UCSD-AML1 (cell line): ENCODE data around the gene DXO.
"Not testable (repeated sequence)": the region's sequence is repeated elsewhere in the genome, so short reads cannot be mapped to it uniquely, and the experiment has no call there.

Experiments
- DNase-seq: peaks from one replicate; lab custom pipeline; 2025; ENCODE audit not compliant: unreplicated experiment; lab: John Stamatoyannopoulos, UW

The DXO gene

DNA sequence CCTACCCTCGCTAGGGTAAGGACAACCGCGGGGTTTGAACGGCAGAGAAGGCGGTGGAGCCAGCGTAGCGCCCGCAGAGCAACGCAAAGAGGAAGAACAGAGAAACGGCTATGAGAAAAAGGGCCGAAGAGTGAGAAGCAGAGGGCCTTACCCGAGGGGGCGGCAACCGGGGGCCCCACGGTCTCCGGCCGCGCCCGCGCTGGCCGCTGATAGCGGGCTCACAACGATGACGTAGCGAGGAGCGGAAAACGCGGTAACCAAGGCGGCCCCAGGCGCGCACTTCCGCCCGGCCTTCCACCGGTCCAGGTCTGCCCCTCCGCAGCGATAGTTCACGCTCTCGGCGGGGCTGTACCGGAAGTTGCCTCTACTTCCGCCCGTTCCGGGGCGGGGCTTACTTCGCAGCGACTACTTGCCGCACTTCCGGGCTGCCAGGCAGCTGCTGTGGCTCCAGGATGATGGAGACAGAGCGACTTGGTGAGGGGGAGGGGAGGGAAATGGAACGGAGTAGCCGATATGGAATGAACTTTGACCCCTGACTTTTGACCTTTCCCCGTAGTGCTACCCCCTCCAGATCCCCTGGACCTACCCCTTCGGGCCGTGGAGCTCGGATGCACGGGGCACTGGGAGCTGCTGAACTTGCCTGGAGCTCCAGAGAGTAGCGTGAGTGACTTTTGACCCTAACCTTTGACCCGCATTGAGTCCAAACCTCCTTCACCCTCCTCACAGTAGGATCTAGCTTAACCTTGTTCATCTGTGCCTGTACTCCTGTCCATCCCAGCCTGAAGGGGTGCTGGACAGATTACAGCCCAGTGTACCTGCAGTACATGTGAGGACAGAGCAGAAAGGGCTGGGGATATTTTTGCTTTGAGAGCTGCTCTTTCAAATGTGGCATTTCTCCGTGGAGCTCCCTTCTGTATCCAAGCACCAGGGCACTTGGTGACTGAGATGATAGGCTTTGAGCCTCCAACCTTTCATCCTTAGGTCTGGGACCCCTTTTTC lies 12.9 kb downstream of the DXO start, which contains the start of the genes NELFE and SKIC2:
Gene NELFE, minus strand, starts transcription at position 231 of the 999 bp plus-strand sequence. CDS start 525 bp downstream, outside the sequence.
Gene SKIC2, plus strand, starts transcription at position 435 of the 999 bp plus-strand sequence. Its CDS starts 18 bp downstream, at position 453.
- DNase-seq: peak; percentile 99

DNA sequence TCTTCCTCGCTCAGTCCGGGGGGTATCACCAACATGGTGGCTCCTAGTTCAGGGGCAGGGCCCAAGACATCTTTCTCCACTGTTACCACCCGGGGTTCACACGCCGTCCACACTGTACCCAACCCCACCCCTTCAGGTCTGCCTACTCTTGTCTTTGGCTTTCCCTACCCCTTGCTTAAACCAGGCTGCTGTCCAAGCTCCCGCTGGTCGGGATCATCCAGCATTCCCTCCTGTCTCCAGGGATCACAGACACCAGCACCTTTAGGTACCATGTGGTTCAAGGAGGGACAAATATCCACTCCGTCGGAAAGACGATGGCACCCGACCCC lies 13.6 kb downstream of the DXO start:
- DNase-seq: no peak

DNA sequence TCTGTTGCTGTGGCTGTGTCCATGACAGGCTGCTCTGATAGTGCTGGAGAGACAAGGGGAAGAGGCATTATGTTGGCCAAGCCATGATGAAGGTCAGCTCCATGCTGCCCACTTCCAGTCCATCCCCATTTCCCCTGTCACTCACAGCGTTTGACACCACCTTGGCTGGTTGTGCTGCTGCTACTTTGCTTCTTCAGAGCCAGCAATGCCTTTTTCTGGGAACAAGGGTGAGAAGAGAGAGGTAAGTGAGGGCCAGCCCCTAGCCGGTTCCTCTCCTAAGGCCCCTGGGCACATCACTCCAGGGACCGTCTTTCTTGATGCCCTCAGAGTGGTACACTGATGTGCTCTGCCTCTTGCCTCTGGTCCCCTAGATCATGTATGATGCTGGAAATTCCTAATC lies 15.1 kb downstream of the DXO start:
- DNase-seq: no peak

DNA sequence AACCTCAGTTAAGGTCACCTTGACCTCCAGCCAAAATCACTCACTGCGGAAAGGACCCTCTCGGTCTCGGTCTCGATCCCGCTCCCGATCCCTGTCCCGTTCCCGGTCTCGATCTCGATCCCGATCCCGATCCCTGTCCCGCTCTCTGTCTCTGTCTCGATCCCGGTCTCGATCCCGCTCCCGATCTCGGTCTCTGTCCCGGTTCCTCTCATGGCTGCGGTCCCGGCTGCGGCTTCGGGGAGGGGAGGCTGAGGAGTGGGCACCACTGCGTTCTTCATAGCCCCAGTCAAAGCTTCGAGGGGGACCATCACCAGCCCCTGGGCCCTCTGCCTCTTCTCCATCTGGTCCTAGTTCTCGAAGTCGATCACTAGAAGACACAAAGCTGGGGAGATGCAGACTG lies 17.4 kb downstream of the DXO start:
- DNase-seq: no peak

DNA sequence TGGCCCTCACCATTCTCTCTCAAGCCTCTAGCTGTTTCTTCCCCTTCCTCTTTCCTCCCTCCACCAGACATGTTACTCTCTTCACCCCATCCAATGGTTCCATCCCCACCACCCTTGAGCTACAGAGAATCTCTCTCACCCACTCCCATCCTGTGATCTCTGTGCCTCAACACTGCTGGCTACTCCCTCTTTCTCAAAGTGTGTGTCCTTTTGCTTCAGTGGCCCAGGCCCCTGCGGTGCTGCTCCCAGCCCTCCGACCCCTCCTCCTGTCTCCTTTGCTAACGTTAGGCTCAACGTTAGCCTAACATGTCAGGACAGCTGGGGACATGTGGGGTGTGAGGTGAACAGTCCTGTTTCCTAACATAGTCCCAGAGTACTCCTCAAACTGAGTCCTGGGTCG lies 19.0 kb downstream of the DXO start:
- no peak for DNase-seq

DNA sequence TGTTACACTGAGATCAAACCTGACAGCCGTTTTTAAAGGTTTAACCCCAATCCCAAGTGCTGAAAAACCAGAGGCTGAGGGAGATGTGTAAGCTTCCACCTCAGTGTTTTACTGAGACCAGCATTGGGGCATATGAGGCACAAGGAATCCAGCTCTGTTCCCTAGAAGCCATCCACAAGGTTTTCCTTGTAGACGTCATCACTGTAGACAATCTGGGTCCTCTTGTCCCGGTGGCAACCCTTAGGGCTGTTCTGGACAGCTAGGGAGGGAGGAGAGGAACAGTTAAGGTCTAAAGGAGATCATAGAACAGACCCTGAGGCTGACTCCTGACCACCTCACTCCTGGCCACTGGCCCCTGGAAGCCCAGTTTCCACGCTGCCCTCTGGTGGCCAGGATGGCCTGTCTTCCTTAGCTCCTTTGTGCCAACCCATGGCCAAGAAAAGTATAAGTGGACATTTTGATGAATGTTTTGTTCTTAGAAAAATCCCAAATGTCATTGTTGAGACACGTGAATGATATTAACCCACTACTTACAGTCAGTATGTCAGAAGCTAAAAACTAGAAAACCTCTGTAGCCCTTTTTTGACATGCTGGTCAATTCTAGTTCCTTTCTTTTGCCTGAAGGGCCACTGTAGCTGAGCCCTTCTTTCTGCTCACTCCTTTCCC lies 19.7 kb downstream of the DXO start:
- peak; percentile 39 for DNase-seq

DNA sequence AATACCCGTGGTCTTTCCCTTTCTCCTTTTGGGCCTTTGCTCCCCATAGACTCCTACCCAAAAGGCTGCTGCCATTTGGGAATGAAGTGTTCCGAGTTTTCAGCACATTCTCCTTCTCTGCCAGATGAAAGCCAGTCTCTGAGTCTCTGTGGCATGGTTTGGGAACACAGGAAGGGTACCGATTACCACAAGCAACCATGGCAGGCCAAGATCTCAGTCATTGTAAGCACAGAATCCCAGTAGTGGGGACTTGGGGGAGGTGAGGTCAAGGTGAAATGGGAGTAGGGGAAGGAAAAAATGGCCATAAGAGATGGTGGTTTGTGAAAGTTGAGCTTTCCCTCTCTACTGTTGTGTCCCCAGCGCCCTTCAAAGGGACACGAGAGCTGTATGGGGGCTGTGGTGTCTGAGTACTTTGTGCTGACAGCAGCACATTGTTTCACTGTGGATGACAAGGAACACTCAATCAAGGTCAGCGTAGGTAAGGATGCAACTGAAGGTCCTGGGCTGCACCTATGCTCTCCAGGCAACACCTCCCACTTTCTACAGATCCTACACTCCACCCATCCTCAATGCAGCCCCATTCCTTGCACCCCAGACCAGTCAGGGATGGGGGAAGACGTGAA lies 21.9 kb downstream of the DXO start:
- no peak for DNase-seq

DNA sequence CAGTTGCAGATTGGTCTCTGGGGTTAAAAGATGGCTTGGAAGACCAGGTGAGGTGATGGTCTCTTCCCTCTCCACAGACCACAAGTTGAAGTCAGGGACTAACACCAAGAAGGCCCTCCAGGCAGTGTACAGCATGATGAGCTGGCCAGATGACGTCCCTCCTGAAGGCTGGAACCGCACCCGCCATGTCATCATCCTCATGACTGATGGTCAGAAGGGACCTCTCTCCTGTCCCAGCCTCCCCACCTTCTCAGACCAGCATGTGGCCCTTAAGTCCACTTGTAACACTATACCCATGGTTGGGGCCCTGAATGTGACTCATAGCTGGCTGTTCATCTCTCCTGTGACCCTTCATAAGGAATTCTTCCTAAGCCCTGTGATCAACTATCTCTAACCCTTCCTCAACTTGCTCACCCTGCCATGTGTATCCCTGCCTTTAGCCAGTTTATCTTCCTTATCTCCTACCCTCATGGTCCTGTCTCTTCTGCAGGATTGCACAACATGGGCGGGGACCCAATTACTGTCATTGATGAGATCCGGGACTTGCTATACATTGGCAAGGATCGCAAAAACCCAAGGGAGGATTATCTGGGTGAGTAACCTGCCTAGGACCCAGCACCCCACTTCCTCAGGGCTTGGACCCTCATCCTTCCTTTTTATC lies 23.1 kb downstream of the DXO start:
- DNase-seq: no peak

DNA sequence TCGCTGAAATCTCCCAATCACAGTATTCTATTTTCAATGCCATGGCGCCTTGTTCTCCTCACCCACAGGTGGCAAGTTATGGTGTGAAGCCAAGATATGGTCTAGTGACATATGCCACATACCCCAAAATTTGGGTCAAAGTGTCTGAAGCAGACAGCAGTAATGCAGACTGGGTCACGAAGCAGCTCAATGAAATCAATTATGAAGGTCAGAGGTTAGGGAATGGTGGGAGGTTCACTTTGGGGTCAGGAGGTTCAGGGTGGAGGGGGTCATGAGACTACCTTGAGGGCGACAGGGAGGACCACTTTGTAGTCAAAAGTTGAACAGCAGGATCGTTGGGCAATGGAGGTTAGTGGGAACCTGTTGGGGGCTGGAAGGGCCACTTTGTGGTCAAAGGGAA lies 23.6 kb downstream of the DXO start:
- DNase-seq: no peak

DNA sequence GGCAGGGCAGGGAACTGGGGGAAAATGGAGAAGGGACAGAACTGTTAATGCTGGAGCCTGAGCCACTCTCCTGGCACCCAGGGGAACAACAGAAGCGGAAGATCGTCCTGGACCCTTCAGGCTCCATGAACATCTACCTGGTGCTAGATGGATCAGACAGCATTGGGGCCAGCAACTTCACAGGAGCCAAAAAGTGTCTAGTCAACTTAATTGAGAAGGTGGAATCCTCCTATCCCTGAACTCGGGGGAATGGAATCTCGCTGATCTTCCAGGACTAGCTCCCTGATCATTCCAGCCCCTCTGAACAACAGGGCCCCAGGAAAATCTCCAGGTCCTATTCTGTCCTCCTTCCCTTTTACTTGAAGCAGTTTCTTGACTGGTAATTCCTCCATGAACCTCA lies 24.1 kb downstream of the DXO start:
- DNase-seq: no peak

DNA sequence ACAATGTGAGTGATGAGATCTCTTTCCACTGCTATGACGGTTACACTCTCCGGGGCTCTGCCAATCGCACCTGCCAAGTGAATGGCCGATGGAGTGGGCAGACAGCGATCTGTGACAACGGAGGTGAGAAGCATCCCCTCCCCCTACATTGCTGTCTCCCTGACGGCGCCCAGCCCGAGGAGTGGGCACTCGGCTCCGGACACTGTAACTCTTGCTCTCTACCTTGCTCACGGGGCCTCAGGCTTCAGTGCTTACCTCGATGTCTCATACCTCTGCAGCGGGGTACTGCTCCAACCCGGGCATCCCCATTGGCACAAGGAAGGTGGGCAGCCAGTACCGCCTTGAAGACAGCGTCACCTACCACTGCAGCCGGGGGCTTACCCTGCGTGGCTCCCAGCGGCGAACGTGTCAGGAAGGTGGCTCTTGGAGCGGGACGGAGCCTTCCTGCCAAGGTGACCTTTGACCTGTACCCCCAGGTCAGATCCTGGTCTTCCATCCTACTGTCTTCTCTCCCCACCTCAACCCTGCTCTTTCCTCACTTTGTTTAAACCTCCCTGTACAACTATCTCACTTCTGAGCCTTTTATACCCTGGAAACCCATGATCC lies 24.8 kb downstream of the DXO start:
- no peak for DNase-seq

DNA sequence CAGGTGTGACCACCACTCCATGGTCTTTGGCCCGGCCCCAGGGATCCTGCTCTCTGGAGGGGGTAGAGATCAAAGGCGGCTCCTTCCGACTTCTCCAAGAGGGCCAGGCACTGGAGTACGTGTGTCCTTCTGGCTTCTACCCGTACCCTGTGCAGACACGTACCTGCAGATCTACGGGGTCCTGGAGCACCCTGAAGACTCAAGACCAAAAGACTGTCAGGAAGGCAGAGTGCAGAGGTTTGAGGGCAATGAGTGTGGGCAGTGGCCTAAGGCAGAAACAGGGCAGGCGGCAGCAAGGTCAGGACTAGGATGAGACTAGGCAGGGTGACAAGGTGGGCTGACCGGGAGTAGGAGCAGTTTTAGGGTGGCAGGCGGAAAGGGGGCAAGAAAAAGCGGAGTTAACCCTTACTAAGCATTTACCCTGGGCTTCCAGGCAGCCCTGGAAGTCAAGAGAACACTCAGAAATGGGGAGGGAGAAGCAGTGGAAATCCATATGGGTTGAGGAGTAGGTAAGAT lies 25.5 kb downstream of the DXO start:
- DNase-seq: no peak

DNA sequence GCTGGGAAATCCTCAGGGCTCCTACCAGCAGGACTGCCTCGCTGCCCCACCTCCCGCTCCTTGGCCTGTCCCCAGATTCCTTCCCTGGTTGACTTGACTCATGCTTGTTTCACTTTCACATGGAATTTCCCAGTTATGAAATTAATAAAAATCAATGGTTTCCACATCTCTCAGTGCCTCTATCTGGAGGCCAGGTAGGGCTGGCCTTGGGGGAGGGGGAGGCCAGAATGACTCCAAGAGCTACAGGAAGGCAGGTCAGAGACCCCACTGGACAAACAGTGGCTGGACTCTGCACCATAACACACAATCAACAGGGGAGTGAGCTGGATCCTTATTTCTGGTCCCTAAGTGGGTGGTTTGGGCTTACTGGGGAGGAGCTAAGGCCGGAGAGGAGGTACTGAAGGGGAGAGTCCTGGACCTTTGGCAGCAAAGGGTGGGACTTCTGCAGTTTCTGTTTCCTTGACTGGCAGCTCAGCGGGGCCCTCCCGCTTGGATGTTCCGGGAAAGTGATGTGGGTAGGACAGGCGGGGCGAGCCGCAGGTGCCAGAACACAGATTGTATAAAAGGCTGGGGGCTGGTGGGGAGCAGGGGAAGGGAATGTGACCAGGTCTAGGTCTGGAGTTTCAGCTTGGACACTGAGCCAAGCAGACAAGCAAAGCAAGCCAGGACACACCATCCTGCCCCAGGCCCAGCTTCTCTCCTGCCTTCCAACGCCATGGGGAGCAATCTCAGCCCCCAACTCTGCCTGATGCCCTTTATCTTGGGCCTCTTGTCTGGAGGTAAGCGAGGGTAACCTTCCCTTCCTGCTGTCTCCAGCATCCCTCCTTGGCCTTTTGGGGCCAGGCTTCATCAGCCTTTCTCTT lies 26.2 kb downstream of the DXO start, which contains the start of gene CFB:
Gene CFB, plus strand, starts transcription at position 589 of the 863 bp plus-strand sequence. Its CDS starts 127 bp downstream, at position 716.
- DNase-seq: no peak

DNA sequence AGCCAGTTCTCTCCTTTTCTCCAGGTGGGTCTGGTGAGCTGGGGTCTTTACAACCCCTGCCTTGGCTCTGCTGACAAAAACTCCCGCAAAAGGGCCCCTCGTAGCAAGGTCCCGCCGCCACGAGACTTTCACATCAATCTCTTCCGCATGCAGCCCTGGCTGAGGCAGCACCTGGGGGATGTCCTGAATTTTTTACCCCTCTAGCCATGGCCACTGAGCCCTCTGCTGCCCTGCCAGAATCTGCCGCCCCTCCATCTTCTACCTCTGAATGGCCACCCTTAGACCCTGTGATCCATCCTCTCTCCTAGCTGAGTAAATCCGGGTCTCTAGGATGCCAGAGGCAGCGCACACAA lies 26.8 kb downstream of the DXO start:
- no peak for DNase-seq

DNA sequence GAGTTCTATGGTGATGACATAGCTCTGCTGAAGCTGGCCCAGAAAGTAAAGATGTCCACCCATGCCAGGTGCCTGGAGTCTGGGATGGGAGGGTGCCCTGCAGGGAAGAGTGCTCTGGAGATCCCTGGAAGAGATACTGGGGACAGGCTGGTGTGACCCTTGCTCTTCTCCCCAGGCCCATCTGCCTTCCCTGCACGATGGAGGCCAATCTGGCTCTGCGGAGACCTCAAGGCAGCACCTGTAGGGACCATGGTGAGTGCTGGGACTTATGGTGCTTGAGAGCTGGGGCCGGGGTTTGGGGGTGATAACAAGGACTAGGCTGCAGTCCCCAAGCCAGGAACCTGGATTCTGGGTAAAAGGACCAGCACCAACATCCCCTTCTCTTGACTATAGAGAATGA lies 28.2 kb downstream of the DXO start:
- no peak for DNase-seq

DNA sequence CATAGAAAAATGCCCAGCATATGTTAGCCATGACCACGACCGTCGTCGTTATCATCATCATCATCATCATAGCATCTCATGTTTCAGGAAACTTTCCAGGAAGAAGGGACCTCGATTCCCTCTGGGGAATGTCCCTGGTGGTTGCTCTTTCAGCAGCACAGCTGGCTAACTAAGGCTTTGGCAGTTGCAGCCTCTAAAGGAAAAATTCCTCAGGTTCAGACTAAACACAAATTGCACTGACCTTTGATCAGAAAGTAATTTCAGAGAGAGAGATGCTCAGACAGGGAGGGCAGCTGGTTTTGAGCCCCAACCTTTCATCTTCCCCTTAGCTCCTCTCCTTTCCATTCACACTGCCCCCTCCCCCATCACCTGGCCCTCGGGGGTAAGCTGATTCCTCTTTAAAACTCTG lies 31.7 kb downstream of the DXO start:
- DNase-seq: no peak

DNA sequence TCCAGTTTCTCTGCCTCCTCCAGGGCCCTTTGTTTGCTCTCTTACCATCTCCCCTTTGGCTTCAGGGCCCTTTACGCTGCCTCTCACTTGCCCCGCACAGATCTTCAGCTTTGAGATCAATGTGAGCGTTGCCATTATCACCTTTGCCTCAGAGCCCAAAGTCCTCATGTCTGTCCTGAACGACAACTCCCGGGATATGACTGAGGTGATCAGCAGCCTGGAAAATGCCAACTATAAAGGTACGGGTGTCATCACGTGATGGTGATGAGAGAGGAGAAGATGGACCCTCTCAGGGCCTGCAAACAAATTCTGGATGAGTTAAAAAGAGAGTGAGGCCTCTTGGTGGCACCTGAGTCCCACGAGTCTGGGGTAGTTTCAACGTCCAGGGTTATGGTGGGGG lies 36.1 kb downstream of the DXO start:
- DNase-seq: no peak

DNA sequence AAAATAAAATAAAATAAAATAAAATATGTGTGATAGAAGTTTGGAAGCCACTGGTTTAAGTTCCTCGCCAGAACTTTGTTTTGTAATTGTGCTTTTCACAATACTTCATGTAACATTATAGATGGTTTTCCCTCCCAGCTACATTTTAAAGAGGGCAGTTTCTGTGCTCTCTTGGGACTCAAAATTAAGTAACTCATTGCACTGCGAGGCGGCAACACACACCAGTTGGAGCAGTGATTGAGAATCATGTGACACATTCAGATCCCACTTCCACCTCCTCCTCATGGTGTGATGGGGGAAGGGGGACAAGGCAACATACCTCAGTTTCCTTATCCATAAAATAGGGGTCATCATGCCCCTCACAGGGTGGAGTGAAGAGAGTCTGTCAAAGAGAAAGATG lies 36.9 kb downstream of the DXO start:
- DNase-seq: no peak

DNA sequence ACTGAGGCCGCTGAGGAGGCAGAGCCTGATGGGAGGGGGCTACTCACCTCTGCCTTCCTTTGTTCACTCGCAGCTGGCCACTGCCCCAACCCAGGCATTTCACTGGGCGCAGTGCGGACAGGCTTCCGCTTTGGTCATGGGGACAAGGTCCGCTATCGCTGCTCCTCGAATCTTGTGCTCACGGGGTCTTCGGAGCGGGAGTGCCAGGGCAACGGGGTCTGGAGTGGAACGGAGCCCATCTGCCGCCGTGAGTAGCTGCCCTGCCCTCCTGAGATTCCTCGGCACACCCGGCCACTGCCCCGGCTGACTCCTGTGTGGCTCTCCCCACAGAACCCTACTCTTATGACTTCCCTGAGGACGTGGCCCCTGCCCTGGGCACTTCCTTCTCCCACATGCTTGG lies 38.4 kb downstream of the DXO start:
- DNase-seq: no peak

DNA sequence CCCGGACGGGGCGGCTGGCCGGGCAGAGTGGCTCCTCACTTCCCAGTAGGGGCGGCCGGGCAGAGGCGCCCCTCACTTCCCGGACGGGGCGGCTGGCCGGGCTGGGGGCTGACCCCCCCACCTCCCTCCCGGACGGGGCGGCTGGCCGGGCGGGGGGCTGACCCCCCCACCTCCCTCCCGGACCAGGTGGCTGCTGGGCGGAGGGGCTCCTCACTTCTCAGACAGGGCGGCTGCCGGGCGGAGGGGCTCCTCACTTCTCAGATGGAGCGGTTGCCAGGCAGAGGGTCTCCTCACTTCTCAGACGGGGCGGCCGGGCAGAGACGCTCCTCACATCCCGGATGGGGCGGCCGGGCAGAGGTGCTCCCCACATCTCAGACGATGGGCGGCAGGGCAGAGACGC lies 39.8 kb downstream of the DXO start:
- not testable (repeated sequence) for DNase-seq
